Inflammatory macrophage (primary cell): Measurements from ENCODE around the gene SFR1.
"Not testable (repeated sequence)": the region's sequence is repeated elsewhere in the genome, so short reads cannot be mapped to it uniquely, and the experiment has no call there.

ENCODE experiments used
- DNase-seq, 2 donors: peaks; one replicate each; pipeline ENCODE4 v3.0.0-alpha.2; 2020 to 2022

The SFR1 gene

DNA sequence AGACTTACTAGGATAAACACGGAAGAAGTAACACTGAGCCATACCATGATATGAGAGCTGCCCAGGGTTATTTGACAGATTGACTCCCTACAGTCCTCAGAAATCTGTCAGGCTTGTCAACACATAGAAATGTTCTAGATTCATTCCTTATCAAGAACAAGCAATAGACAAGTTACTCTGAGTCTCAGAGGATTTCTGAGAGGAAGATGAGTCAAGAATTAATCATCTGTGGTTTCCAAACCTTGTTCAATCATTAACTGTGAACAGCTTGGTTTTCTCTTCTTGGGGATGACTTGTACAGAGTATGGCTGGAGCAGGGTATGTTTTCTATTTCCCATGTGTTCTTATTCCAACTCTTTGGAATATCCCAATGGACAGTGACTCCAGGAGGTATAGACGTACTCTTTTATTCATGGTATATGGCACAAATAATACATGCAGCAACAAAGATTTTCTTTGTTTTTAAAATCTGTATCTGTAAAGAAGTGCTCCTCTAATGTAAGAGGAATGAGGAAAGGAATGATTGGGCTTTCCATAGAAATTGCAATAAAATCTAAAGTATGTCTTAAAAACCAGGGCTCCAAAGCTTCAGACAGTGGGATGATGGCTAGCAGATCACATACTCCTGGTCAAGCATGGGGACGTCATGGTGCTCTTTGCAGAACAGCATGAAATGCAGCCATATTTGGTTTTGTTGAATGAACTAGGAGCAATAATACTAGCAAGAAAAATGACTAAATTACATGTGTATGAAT, 11.9 kb upstream of the SFR1 start:
- DNase-seq: peak in 1 of 2 donors; percentile 30

GRCh38 chr10:104113376-104113956, 8.5 kb upstream of the SFR1 start:
- peak; percentile 16 to 49 for DNase-seq

DNA sequence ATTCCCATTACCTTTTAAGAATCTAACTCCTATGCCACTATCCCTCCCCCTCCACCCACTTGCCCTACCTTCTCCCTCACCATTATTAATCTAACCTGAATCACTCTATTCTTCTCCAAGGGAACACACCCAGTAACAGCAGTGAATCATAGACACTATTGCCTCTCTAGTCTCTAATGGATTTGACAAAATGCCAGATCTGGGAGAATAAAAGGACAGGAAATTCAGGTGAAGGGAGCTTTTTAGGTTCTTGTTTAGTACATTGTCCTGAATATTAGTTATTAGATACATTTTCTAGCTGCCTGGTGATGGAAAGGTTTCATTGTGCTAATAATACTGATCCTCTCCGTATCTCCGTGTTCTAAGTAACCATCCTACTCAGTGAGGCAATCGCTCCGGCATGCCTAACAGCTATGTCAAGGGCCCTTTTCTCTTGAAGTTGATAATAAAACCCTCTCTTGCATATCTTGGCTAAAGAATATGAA, 4.1 kb upstream of the SFR1 start:
- DNase-seq: no peak

- no peak for DNase-seq
Observed at GRCh38 chr10:104119996-104120395, 2.0 kb upstream of the SFR1 start.

- no peak for DNase-seq
Observed at GRCh38 chr10:104120512-104120902, 1.5 kb upstream of the SFR1 start.

GRCh38 chr10:104120903-104121484, 977 bp upstream of the SFR1 start:
- peak; percentile 92 to 93 for DNase-seq

- peak; percentile 6 to 17 for DNase-seq
Observed at GRCh38 chr10:104122225-104123107, 495 bp downstream of the SFR1 start.

GRCh38 chr10:104123397-104123796, 1.4 kb downstream of the SFR1 start:
- DNase-seq: no peak

DNA sequence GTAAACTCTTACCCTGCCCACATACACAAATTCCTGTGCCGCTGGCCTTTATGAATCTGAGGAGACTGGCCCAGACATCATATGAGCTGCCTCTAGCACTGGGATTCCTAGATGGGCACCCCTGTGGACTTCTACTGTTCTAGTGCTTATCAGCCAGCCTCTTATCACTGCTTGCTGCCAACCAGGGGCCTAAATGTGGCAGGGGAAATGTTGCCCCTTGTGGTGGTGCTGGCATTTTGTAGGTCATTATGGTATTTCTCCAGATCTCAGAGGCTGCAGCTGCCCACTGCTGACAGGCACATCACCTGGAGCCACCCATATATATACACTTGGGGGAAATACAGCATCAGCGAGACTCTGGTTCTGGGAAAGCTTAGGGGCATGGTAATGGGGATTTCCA, 5.4 kb downstream of the SFR1 start:
- peak in 1 of 2 donors; percentile 10 for DNase-seq

DNA sequence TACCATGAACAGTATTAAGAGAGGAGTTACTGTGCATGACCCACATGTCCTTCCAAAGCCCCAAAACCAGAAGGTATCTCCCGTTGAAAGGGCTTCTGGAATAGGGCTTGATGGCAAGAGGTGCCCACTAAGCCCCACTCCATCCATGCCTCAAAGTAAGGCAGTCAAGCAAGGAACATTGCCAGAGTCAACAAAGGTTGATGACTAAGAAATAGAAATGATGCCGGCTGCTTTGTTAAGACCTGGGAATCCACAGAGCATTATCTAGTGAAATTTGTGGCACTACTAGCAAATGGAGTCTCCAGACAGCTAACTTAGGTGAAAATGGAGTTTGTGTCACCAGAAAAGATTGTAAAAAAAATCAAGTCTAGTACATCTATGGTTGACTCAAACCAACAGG, 6.2 kb downstream of the SFR1 start:
- no peak for DNase-seq

- no peak for DNase-seq
Observed at GRCh38 chr10:104130041-104130440, 8.1 kb downstream of the SFR1 start.

- no peak for DNase-seq
Observed at GRCh38 chr10:104138131-104138530, 16.2 kb downstream of the SFR1 start.

- DNase-seq: peak in 1 of 2 donors; percentile 3
Observed at GRCh38 chr10:104139221-104139620, 17.2 kb downstream of the SFR1 start.

GRCh38 chr10:104142081-104142480, 20.1 kb downstream of the SFR1 start:
- no peak for DNase-seq

DNA sequence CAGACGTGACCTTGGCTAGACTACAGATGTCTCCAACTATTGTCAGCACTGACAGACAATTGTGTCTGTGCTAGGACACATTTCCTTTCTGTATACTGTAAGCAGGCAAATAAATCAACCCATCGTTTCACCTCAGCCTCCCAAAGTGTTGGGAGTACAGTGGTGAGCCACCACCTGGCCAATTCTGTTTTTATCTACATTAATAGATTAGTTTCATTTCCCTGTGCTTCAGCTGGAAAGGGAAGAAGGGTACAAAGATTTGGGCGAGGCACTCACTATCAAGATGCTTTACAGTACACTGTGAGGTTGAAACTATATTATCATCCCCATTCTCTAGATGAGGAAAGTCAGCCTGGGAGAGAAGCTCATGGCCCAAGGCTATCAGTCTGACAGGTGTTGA, 21.9 kb downstream of the SFR1 start:
- DNase-seq: no peak

- peak; percentile 36 to 79 for DNase-seq
Observed at GRCh38 chr10:104144931-104145330, 23.0 kb downstream of the SFR1 start.

DNA sequence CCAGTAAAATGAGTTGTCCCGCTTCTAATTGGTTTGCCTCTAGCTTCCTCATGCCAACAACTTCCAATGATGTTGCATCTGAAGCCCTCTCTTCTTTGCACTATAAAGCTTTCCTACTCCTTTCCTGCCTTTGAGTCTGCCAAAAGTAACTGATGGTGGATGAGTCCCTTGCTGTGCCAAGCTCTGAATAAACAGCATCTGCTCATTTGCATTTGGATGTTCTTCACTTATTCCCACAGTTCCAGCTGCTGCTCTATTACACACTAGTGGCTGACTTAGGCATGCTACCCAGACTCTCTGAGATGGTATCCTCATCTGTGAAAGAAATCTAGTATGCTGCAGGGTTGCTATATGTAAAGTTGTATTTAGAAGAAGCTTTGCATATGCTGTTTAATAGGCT, 24.9 kb downstream of the SFR1 start:
- DNase-seq: no peak

DNA sequence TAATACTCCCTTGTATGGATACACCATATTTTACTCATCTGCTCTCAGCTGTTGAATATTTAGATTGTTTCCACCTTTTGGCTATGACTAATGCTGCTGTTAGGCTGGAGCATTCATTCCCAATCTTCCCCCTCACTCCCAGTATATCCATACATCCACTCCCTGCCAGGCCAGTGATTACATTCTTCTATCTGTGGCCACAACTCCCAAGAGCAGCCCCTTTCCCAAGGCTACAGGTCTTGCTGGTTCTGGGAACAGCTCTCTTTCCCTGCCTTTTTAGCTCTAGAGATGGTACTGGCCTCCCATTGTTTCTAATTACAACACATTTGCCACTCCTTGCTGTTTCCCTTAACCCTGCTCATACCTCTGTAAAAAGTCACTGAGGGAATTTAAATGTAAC, 28.2 kb downstream of the SFR1 start:
- DNase-seq: no peak

- no peak for DNase-seq
Observed at GRCh38 chr10:104151737-104152136, 29.8 kb downstream of the SFR1 start.

DNA sequence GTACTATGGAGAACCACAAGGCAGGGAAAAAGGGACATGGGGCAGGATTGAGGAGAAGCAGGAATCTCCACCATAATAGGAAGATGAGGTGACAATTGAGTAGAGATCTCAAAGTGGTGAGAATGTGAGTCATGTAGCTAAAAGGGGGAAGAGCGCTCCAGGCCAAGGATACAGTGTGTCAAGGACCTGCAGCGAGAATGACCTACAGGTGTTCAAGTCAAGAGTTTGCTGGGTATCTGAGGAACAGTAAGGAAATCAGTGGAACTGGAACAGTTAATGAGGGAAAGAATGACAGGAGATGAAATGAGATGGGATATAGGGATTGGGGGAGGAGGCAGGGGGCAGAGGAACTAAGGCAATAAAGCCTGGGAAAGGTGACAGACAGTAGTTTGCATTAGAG, 33.6 kb downstream of the SFR1 start:
- DNase-seq: no peak

DNA sequence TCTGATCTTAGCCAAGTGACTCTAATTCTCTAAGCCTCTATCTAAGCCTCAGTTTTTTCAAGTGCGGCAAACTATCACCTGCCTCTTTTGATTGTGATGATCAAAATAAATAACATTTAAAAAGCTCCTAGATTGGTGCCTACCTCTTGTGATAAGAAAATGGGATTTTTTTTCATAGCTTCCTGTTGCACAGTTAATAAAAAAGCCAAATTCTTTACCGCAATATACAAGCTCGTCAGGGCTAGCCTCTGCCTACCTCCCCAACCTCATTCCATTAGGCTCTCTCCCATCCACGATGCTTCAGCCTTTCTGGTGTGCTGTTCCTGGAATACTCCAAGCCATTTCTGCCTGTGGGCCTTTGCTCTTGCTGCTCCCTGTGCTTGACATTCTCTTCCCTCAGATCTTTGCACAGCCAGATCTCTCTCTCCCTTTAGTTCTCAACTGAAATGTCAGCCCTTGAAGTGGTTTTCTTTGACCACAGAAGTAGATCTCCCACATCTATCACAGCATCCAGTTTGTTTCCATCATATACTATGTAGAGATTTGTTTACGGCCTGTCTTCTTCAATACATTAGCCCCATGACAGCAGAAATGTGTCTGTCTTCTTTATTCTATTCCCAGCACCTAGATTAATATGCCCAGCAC, 48.8 kb downstream of the SFR1 start:
- DNase-seq: no peak

DNA sequence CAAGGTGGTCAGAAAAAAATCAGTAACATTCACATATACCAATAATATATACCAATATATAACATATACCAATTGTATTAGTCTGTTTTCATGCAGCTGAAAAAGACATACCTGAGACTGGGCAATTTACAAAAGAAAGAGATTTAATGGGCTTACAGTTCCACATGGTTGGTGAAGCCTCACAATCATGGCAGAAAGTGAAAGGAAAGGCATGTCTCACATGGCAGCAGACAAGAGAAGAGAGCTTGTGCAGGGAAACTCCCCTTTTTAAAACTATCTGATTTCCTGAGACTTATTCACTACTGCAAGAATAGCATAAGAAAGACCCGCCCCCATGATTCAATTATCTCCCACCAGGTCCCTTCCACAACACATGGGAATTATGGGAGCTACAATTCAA, 52.2 kb downstream of the SFR1 start:
- DNase-seq: not testable (repeated sequence)
